Measurements from ENCODE around the gene EEPD1. TPM values are rescaled to one million over a fixed set of nuclear protein-coding genes. Genes with fewer than 3 reads are reported as not detected.

EEPD1 gene
- total RNA-seq, 1 donor from 2014 or later = 1.3 TPM

- no peak for DNase-seq (ENCODE audit: low read depth in 2 of 2)
Measured at GRCh38 chr7:36188906-36189305, 35.9 kb downstream of the EEPD1 start.

- DNase-seq (ENCODE audit: low read depth in 2 of 2) = no peak
Measured at GRCh38 chr7:36190447-36191291, 37.6 kb downstream of the EEPD1 start.

DNA sequence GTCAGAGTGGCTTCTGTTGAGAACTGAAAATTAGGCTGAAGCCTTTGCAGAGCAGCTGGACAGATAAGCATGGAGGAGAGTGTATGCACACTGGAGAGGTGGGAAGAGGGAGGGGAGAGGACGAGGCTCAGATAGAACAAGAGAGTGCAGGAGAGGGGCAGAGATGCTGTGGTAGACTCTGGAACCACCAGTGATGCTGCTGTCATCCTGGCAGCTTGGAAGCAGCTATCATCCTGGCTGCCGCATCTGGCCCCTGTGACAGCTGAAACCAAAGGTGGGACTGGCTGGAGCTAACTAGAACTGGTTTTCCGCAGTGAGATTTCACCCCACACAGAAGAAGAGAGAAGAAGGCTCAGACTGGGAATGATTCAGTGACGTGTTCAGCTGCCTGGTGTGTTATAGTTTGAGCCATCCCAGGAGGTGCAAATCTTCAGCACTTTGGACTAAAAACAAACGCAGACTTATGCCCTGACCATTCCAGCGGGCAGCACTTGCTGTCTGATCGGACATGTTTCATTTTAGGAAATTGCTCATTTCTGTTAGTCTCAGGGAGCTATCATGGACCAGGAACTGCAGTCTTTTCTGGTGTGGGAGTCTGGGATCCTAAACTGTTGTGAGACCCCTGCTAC is 38.4 kb downstream of the EEPD1 start:
- no peak for DNase-seq (ENCODE audit: low read depth in 2 of 2)

DNA sequence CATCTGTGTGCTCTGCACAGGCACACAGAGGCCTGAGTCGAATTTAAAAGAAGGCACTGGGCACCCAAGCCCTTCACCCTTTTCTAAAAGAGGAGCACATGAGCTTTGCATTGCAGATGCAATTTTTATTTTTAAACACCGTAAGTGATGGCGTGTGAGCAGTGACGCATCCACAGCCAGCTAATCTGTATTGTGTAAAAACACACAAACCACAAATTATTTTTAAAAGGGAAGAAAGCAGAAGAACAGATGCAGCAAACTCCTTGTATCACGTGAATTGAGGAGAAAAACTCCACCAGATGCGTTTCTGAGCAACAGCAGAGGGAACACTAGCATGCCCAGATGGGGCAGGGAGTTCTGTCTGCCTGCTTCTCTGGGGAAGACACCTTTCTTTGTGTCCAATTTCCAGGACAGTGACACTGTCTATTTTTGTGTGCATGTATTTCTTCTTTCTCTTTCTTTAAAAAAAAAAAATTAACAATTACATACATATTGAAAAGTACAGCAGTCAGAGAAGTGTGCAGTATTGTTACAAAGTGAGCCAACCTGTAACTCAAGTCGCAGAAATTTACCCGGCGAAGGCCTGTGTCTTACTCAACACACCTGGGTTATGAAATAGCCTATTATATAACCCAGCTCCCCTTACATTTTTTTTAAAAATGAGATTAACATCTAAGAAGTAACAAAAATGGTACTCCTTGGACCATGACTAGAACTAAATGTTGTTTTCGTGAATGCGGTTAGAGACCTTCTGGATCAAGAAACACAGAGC is 39.2 kb downstream of the EEPD1 start:
- DNase-seq (ENCODE audit: low read depth in 2 of 2) = no peak

GRCh38 chr7:36192877-36193276 is 39.8 kb downstream of the EEPD1 start:
- DNase-seq (ENCODE audit: low read depth in 2 of 2) = no peak

GRCh38 chr7:36198854-36199266 is 45.8 kb downstream of the EEPD1 start:
- no peak for DNase-seq (ENCODE audit: low read depth in 2 of 2)

DNA sequence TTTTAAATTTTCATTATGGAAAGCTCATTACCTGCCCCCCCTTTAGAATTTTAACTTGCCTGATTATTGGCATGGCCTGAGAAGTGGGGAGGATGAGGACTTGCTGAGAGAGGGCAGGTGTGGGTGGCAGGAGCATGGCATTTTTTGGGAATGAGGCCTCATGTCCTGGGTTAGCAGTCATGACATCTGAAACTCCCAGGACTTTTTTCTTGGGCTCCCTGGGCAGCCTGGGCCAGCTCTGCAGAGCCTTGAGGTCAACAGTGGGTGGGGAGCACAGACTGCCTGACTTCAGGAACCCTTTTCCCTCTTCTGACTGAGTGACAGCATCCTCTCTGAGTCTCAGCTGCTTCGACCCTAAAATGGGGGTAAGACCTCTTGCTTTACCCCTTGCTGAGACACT is 46.3 kb downstream of the EEPD1 start:
- DNase-seq (ENCODE audit: low read depth in 2 of 2) = no peak

- DNase-seq (ENCODE audit: low read depth in 2 of 2) = no peak
Measured at GRCh38 chr7:36201122-36201723, 48.2 kb downstream of the EEPD1 start.

- peak in 1 of 2 donors; percentile 3 for DNase-seq (ENCODE audit: low read depth in 2 of 2)
Measured at GRCh38 chr7:36202398-36202797, 49.3 kb downstream of the EEPD1 start.

DNA sequence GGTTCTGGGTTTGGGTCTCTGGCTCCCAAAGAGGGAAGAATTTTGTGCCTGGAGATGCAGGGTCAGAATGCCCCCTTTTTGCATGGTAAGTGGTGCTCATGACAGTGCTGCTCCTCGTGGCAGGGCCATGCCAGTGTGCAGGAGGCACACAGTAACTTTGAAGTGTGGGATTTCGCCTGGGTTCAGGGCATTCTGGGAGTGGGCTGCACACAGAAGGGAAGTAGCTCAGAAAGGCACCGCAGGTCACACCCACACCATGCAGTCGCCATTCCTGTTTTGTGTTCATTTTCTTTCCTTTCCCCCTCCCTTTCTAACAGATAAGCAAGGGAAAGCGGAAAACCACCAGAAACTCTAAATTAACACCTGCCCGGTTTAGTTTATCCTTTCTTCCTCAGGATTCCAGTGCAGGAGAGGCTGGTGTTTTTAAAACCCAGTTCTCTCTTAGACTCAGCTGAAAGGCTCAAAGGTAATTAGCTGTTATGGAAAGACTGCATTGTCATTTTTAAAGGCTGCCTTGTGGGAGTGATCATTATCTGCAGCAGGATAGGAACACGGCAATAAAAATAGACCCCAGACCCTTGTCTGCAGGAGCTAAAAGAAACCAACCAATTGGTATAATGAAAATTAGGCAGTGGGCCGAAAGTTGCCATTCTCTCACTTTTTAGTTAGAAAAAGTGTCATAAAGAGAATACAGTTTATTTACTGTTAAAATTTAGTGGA is 50.2 kb downstream of the EEPD1 start:
- DNase-seq (ENCODE audit: low read depth in 2 of 2) = no peak

DNA sequence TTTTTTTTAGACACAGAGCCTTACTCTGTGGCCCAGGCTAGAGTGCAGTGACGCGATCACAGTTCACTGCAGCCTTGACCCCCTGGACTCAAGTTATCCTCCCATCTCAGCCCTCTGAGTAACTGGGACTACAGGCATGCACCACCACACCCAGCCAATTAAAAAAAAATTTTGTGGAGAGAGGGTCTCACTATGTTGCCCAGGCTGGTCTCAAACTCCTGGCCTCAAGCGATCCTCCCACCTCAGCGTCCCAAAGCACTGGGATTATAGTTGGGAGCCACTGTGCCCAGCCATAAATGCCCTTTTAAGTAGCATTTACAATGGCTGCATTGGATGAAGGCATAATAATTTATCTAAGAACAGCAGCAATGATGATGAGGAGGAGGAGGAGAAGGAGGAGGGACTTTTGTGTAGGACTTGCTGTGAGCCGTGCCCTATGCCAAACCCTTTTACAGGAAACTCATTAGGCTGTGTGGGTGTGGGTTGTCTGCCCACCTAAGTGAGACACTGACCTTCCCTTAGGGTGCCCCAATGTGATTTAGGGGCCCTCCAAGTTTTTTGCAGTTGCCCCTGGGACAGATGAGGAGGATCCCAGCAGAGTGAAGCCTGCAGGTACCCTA is 51.1 kb downstream of the EEPD1 start:
- no peak for DNase-seq (ENCODE audit: low read depth in 2 of 2)

GRCh38 chr7:36204929-36205635 is 52.0 kb downstream of the EEPD1 start:
- DNase-seq (ENCODE audit: low read depth in 2 of 2) = no peak

DNA sequence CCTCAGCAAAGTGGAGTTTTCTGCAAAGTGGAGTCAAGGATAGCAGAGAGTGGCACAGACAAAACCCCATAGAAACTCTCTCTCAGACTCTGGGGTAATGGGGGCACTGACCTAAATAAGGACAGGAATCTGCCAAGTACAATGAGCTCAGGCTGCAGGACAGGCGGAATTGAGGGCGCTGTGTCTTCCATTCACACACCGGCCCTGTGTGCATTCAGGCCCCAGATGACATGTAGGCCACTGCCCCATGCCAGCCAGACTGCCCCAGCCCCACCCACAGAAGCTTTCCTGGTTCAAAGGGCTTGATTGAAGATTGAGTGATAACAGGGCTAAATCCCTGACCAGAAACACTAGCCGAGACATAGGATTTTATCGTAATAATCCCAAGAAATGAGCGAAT is 52.7 kb downstream of the EEPD1 start:
- DNase-seq (ENCODE audit: low read depth in 2 of 2) = no peak

GRCh38 chr7:36207451-36208291 is 54.6 kb downstream of the EEPD1 start:
- no peak for DNase-seq (ENCODE audit: low read depth in 2 of 2)

DNA sequence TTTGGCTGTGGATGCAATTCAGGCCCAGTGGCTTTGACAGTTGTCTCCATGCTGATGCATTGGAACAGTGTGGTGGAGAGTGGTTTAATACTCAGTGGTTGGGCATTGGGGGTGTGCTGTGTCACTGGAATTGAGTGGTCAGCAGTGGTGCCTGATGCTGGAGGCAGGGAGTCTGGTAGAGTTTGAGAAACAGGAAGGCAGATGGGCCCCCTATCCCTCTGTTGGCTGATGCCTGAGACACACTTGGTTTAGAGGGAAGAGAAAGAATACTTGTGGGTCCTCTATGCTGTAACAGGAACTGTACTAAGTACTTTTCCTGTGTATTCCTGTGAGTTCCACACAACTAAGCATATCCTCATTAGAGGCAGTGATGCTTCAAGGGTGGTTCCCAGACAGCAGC is 55.4 kb downstream of the EEPD1 start:
- DNase-seq (ENCODE audit: low read depth in 2 of 2) = no peak

GRCh38 chr7:36208997-36209813 is 56.2 kb downstream of the EEPD1 start:
- DNase-seq (ENCODE audit: low read depth in 2 of 2) = no peak

- no peak for DNase-seq (ENCODE audit: low read depth in 2 of 2)
Measured at GRCh38 chr7:36209814-36210183, 56.7 kb downstream of the EEPD1 start.

- no peak for DNase-seq (ENCODE audit: low read depth in 2 of 2)
Measured at GRCh38 chr7:36210291-36210922, 57.4 kb downstream of the EEPD1 start.

Measured in dermis microvascular lymphatic vessel endothelial cell (primary cell).